GM12878 (cell line): Measurements from ENCODE around the gene NTM. TPM values are rescaled to one million over a fixed set of nuclear protein-coding genes. Genes with fewer than 3 reads are reported as not detected.

Experiments
- ATAC-seq: fragments of 200-7000 bp; cut with Tn5 transposase; 3 replicates; pipeline ENCODE4 v1.9.1; 2020; ENCODE audit warnings: mild to moderate bottlenecking, moderate library complexity
- BruUV-seq: library from RNA; stranded (reverse); fragments of 400-500 nt; replicated peaks from 2 replicates; lab custom pipeline; 2021; lab: Mats Ljungman, UMichigan
- CTCF ChIA-PET: fragments of 300-600 bp; sonication (Branson Sonifier 250); formaldehyde crosslinking; extraction: SDS; loops from one replicate; lab custom pipeline; 2021; ENCODE audit warnings: inconsistent platforms; lab: Yijun Ruan, JAX
- POLR2A ChIA-PET: fragments of 350-600 bp; formaldehyde crosslinking; extraction: SDS; loops from one replicate; lab custom pipeline; 2021; ENCODE audit warnings: inconsistent platforms; lab: Charles Lee
- RAD21 ChIA-PET: fragments of 300-600 bp; sonication (Branson Sonifier 250); formaldehyde crosslinking; loops from one replicate; lab custom pipeline; 2023; ENCODE audit warnings: antibody characterized with exemption; ENCODE audit not compliant: unreplicated experiment; lab: Charles Lee
- SMC1A ChIA-PET: fragments of 300-600 bp; sonication (Branson Sonifier 250); formaldehyde crosslinking; loops from one replicate; lab custom pipeline; 2023; ENCODE audit not compliant: unreplicated experiment, uncharacterized antibody; lab: Charles Lee
- DNase-seq: peaks from one replicate; pipeline ENCODE4 v3.0.0-alpha.2; 2011; ENCODE audit warnings: low read depth, low spot score
- FAIRE-seq: peaks from 3 replicates; lab custom pipeline; 2011; peaks lifted over from hg19 to GRCh38; lab: Jason Lieb, UNC
- H2AFZ ChIP-seq: 2 replicates; pipeline ENCODE4 v1.6.0; 2011; ENCODE audit warnings: low read depth, low read length, control low read depth; ENCODE audit not compliant: control insufficient read depth
- H3K27ac ChIP-seq: 2 replicates; pipeline ENCODE4 v1.5.1; 2011; ENCODE audit warnings: control low read depth; ENCODE audit not compliant: control insufficient read depth, insufficient read depth
- H3K27me3 ChIP-seq, 2 experiments: replicated peaks in 1 of 2; 2 replicates each; pipeline versions ENCODE4 v1.6.0 to v1.6.1; 2011; ENCODE audit warnings: low read length in 1 of 2; ENCODE audit not compliant: control insufficient read depth in 2 of 2, insufficient read depth in 2 of 2
- H3K36me3 ChIP-seq, 2 experiments: 2 replicates each; pipeline ENCODE4 v1.5.1; 2011; ENCODE audit warnings: low read length in 1 of 2; ENCODE audit not compliant: control insufficient read depth in 2 of 2, insufficient read depth in 2 of 2
- H3K4me1 ChIP-seq: 2 replicates; pipeline ENCODE4 v1.6.1; 2011; ENCODE audit warnings: mild to moderate bottlenecking, low read length, moderate library complexity, mixed read lengths; ENCODE audit not compliant: control insufficient read depth, insufficient read depth
- H3K4me2 ChIP-seq: 2 replicates; pipeline ENCODE4 v1.6.0; 2011; ENCODE audit warnings: control low read depth; ENCODE audit not compliant: control insufficient read depth, insufficient read depth
- H3K4me3 ChIP-seq: fragments of 200-600 bp; sonication (generic); 2 replicates; pipeline ENCODE4 v1.5.1; 2016
- H3K79me2 ChIP-seq: 2 replicates; pipeline ENCODE4 v1.6.0; 2011; ENCODE audit warnings: low read length; ENCODE audit not compliant: control insufficient read depth, insufficient read depth
- H3K9ac ChIP-seq: 2 replicates; pipeline ENCODE4 v1.8.0; 2011; ENCODE audit warnings: low read length, control low read depth, mixed read lengths; ENCODE audit not compliant: control insufficient read depth, insufficient read depth
- H3K9me3 ChIP-seq: replicated peaks from 3 replicates; pipeline ENCODE4 v1.5.1; 2011; ENCODE audit warnings: mild to moderate bottlenecking, low read length; ENCODE audit not compliant: control insufficient read depth, insufficient read depth
- H4K20me1 ChIP-seq: 2 replicates; pipeline ENCODE4 v1.6.0; 2011; ENCODE audit not compliant: control insufficient read depth, insufficient read depth
- BMI1 ChIP-seq: fragments of 450-650 bp; IDR thresholded peaks from 2 replicates; pipeline ENCODE4 v1.6.1; 2016; ENCODE audit warnings: mild to moderate bottlenecking, moderate library complexity, borderline replicate concordance
- BRCA1 ChIP-seq: IDR thresholded peaks from 2 replicates; pipeline ENCODE4 v1.6.1; 2011; ENCODE audit warnings: low read depth, low read length, improper control_type of control experiment
- IRF3 ChIP-seq: fragments of 450-650 bp; IDR thresholded peaks from 2 replicates; pipeline ENCODE4 v1.6.1; 2014; ENCODE audit warnings: mild to moderate bottlenecking
- MLLT1 ChIP-seq: fragments of 450-650 bp; IDR thresholded peaks from 2 replicates; pipeline ENCODE4 v1.6.1; 2016; ENCODE audit warnings: mild to moderate bottlenecking
- NR2C1 ChIP-seq: fragments of 450-650 bp; IDR thresholded peaks from 2 replicates; pipeline ENCODE4 v1.6.1; 2017; ENCODE audit warnings: antibody characterized with exemption, mild to moderate bottlenecking, moderate library complexity
- POLR2AphosphoS5 ChIP-seq: IDR thresholded peaks from 2 replicates; pipeline ENCODE4 v1.6.1; 2011; ENCODE audit warnings: mild to moderate bottlenecking, low read length, inconsistent platforms
- RBBP5 ChIP-seq: fragments of 200-600 bp; sonication (generic); conservative IDR thresholded peaks from 2 replicates; pipeline ENCODE4 v1.6.1; 2016
- RELA ChIP-seq: fragments of 450-650 bp; IDR thresholded peaks from 2 replicates; pipeline ENCODE4 v1.8.0; 2014; ENCODE audit warnings: borderline replicate concordance; ENCODE audit not compliant: partially characterized antibody
- RUNX3 ChIP-seq: IDR thresholded peaks from 2 replicates; pipeline ENCODE4 v1.6.1; 2012; ENCODE audit warnings: low read length, inconsistent platforms
- SIN3A ChIP-seq: IDR thresholded peaks from 2 replicates; pipeline ENCODE4 v1.6.1; 2012; ENCODE audit warnings: low read depth, low read length, improper control_type of control experiment
- SMAD1 ChIP-seq: fragments of 450-650 bp; IDR thresholded peaks from 2 replicates; pipeline ENCODE4 v1.6.1; 2018; ENCODE audit warnings: mild to moderate bottlenecking, low read depth; ENCODE audit not compliant: partially characterized antibody
- SRF ChIP-seq, 2 experiments: IDR thresholded peaks; 2 replicates each; pipeline ENCODE4 v1.6.1; 2011; ENCODE audit warnings: low read depth in 2 of 2, low read length in 2 of 2, mild to moderate bottlenecking in 1 of 2, moderate library complexity in 1 of 2
- ZBED1 ChIP-seq: IDR thresholded peaks from 2 replicates; pipeline ENCODE4 v1.6.1; 2016; ENCODE audit warnings: borderline replicate concordance
- ZNF24 ChIP-seq: fragments of 450-650 bp; IDR thresholded peaks from 2 replicates; pipeline ENCODE4 v1.6.1; 2017; ENCODE audit warnings: antibody characterized with exemption, mild to moderate bottlenecking
- WGBS: methylation state at CpG from one replicate; pipeline ENCODE4 v1.1.6; 2016; ENCODE audit warnings: low lambda C conversion rate; ENCODE audit not compliant: insufficient replicate concordance, insufficient coverage; ENCODE audit errors: missing lambda C conversion rate; 5-methylcytosine and 5-hydroxymethylcytosine counted together
- in situ Hi-C: fragments of 300-500 bp; cut with MboI; formaldehyde crosslinking; loops from 9 replicates; pipeline ENCODE4 v1.14.3; 2018; ENCODE audit warnings: mixed read lengths
- intact Hi-C: fragments of 100-400 bp; cut with micrococcal nuclease; formaldehyde crosslinking; loops from one replicate; pipeline ENCODE4 v1.14.2; 2022; ENCODE audit not compliant: unreplicated experiment
- polyA plus RNA-seq, 11 experiments: library from polyadenylated mRNA; depleted of rRNA in 4 of 11; unstranded in 6 of 11; stranded (reverse) in 5 of 11; fragments of >200 nt; fragmentation: Nextera tagmentation in 4 of 11; fragmentation: Illumina TruSeq in 1 of 11; extraction: Ambion mirVana in 4 of 11; extraction: Trizol in 1 of 11; gene quantifications; 1 replicate in 1 of 11; 2 replicates in 10 of 11; pipeline versions ENCODE4 v1.2.1 to v1.2.3, GENCODE V29; 2011 to 2016; ENCODE audit warnings: inconsistent platforms in 2 of 11, missing spikeins in 2 of 11, low read depth in 1 of 11
- total RNA-seq, 4 experiments: library from RNA; depleted of rRNA in 3 of 4; stranded (reverse); fragments of >200 nt in 3 of 4; fragmentation: Illumina TruSeq in 1 of 4; extraction: Trizol in 1 of 4; gene quantifications; 2 replicates each; pipeline versions ENCODE4 v1.2.1 to v1.2.3, GENCODE V29; 2013 to 2021

Gene NTM
- total and polyA plus RNA-seq, 10 of the 15 experiments (the other 5 are each of a cell fraction or from before 2014, with no cell fraction given), result not detected

- TF ChIP-seq SIN3A, result no peak
- TF ChIP-seq RBBP5, result no peak
- no peak for TF ChIP-seq BRCA1
- no peak for TF ChIP-seq ZBED1
These were observed 225.4 kb downstream of the NTM start (continued) for GRCh38 chr11:131595797-131596196.

GRCh38 chr11:131597890-131598289 lies 227.5 kb downstream of the NTM start:
- ATAC-seq, result no peak
- no peak overlapping the region for H2AFZ ChIP-seq
- CTCF ChIA-PET, result interaction anchor here (2.1 kb wide), 1 partner anchor 77 kb away, joined by 7 read pairs; no protein-coding TSS in a partner anchor

GRCh38 chr11:131598305-131598704 lies 227.9 kb downstream of the NTM start:
- ChIA-PET POLR2A (no interaction called here), CTCF (interaction anchor here (2.1 kb wide), 1 partner anchor 76 kb away, joined by 7 read pairs; no protein-coding TSS in a partner anchor), RAD21 (no interaction called here), SMC1A (no interaction called here)
- Histone ChIP-seq H3K4me2 (no peak overlapping the region), H2AFZ (no peak overlapping the region), H3K79me2 (no peaks in the 10 kb centered on the region), H4K20me1 (no peaks in the 10 kb centered on the region), H3K4me1 (no peaks in the 10 kb centered on the region), H3K9ac (no peak overlapping the region), H3K36me3 (no peaks in the 10 kb centered on the region), H3K27me3 (peaks cover 1 to 7% of the 10 kb centered on the region in 2 experiments; a peak in 2 of 4 replicates), H3K9me3 (no peaks in the 10 kb centered on the region), H3K4me3 (no peak overlapping the region), H3K27ac (no peak overlapping the region)
- FAIRE-seq (no peak), ATAC-seq (no peak), DNase-seq (no peak)
- in situ Hi-C loops, result no loop called here
- 4% methylated on average over 5 of the region's 5 CpGs for WGBS
- BruUV-seq, result no TSS peak
- intact Hi-C loops, result no loop called here
- no peak for TF ChIP-seq ZNF24
- no peak for TF ChIP-seq RUNX3
- no peak for TF ChIP-seq RELA
- no peak for TF ChIP-seq MLLT1
- TF ChIP-seq SRF (IDR thresholded peaks at IDR 0.05; ENCODE audit: low read depth in 2 of 2, low read length in 2 of 2), result no peak
- TF ChIP-seq IRF3, result no peak
- no peak for TF ChIP-seq BMI1
- no peak for TF ChIP-seq ZBED1
- TF ChIP-seq SMAD1, result no peak
- TF ChIP-seq NR2C1, result no peak

More at GRCh38 chr11:131597890-131598289, 227.5 kb downstream of the NTM start:
- DNase-seq (no peak), FAIRE-seq (no peak)
- RAD21 ChIA-PET, result interaction anchor here (0.6 kb wide), 1 partner anchor 89 kb away, joined by 3 read pairs; no protein-coding TSS in a partner anchor
- no peaks in the 10 kb centered on the region for H3K79me2 ChIP-seq
- peaks cover 1 to 7% of the 10 kb centered on the region in 2 experiments; a peak in 3 of 4 replicates for H3K27me3 ChIP-seq
- no peak overlapping the region for H3K9ac ChIP-seq
- in situ Hi-C loops (no loop called here), intact Hi-C loops (no loop called here)
- H4K20me1 ChIP-seq, result no peaks in the 10 kb centered on the region
- H3K27ac ChIP-seq, result no peak overlapping the region
- no peaks in the 10 kb centered on the region for H3K4me1 ChIP-seq
- H3K4me3 ChIP-seq, result no peak overlapping the region
- SMC1A ChIA-PET, result no interaction called here
- no peak for TF ChIP-seq POLR2AphosphoS5
- no peaks in the 10 kb centered on the region for H3K9me3 ChIP-seq
- no peak overlapping the region for H3K4me2 ChIP-seq
- no peaks in the 10 kb centered on the region for H3K36me3 ChIP-seq
- WGBS, result 0% methylated on average over 2 of the region's 2 CpGs
- POLR2A ChIA-PET, result no interaction called here
- no TSS peak for BruUV-seq
